Kidney epithelial cell (primary cell): ENCODE results near the gene TRIM45. TPM values are rescaled to one million over a fixed set of nuclear protein-coding genes. Genes with fewer than 3 reads are reported as not detected.

Source experiments
- DNase-seq: peaks from one replicate; pipeline ENCODE4 v3.0.0-alpha.2; 2010; ENCODE audit warnings: low read depth
- H3K27me3 ChIP-seq: 2 replicates; pipeline ENCODE4 v1.6.0; 2011; ENCODE audit warnings: low read length; ENCODE audit not compliant: control insufficient read depth, insufficient read depth
- H3K36me3 ChIP-seq: 2 replicates; pipeline ENCODE4 v1.5.1; 2011; ENCODE audit warnings: low read length; ENCODE audit not compliant: control insufficient read depth, insufficient read depth
- H3K4me3 ChIP-seq: 2 replicates; pipeline ENCODE4 v1.5.1; 2011; ENCODE audit warnings: low read depth, mild to moderate bottlenecking, control low read depth, low read length
- CTCF ChIP-seq: IDR thresholded peaks from 2 replicates; pipeline ENCODE4 v1.5.1; 2011; ENCODE audit warnings: mild to moderate bottlenecking, moderate library complexity, low read length, control low read depth, inconsistent platforms; ENCODE audit not compliant: insufficient read depth, poor library complexity, severe bottlenecking
- total RNA-seq: library from RNA; depleted of rRNA; stranded (reverse); fragments of >200 nt; gene quantifications from 2 replicates; pipeline ENCODE4 v1.2.3, GENCODE V29; 2015

TRIM45 gene
- total RNA-seq, 1 donor from 2014 or later, result 7.4 TPM

DNA sequence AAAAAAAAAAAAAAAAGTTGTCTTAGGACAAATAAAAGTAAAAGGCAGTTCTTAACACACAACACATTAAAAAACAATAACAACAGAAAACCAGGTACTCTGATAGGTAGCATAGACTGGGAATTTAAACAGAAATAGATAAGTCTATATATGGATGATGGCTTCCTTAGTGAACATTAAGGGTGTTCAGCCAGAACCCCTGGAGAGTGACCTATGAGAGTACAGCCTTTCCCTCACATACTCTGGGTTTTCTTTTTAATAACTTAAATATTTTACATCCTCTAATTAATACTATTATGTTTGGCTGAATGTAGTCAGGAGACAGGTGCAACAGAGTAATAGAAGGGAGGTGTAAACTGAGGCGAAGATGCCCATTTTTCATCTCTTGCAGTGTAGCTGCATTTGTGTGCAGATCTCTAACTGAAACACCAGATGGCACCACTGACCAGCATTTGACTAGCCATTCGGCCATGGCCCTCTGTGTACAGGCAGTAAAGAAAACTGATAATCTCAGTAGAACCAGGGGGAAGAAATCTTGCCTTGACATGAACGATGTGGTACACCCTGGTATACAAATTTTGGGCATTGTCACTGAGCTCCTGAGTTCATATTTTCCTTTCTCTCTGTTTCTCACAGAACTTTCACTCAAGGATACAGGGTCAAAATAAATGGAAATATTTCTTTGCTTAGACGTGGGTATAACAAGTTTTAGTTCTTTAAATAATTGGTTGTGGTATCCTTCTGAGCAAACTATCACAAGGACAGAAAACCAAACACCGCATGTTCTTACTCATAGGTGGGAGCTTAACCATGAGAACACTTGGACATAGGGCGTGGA, 53.8 kb downstream of the TRIM45 start:
- peak; percentile 70 for TF ChIP-seq CTCF
- H3K4me3 ChIP-seq, result no peak overlapping the region
- DNase-seq, result no peak
- no peaks in the 10 kb centered on the region for H3K27me3 ChIP-seq
- H3K36me3 ChIP-seq, result no peaks in the 10 kb centered on the region

DNA sequence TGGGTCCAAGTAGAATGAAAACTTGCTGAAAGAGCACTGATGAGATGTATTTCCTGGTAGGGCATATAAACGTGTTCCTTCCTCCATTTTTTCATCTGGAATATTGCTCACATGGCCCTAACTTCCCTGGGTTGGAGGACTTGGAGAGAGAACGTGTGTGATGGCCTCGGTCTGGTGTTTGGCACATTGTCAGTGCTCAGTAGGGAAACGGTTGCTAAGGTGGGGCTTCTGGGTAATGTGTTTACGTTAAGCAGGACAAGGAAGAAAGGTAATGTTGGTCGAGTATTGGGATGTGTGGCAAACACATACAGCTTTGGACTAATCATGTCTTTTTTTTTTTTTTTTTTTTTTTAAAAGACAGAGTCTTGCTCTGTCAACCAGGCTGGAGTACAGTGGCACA, 55.2 kb downstream of the TRIM45 start:
- H3K27me3 ChIP-seq, result no peaks in the 10 kb centered on the region
- DNase-seq, result no peak
- H3K36me3 ChIP-seq, result no peaks in the 10 kb centered on the region
- no peak for TF ChIP-seq CTCF
- H3K4me3 ChIP-seq, result no peak overlapping the region

- no peak overlapping the region for H3K4me3 ChIP-seq
- no peak for TF ChIP-seq CTCF
- no peaks in the 10 kb centered on the region for H3K36me3 ChIP-seq
- DNase-seq, result peak; percentile 25
- no peaks in the 10 kb centered on the region for H3K27me3 ChIP-seq
Measured at GRCh38 chr1:117061986-117062415, 59.5 kb downstream of the TRIM45 start.

Other genes starting within 250 kb of the TRIM45 start
- 90.0 and 91.3 TPM in 2 replicates for gene PTGFRN, start 211.8 kb downstream of the TRIM45 start, total RNA-seq
- gene CD101, start 120.0 kb downstream of the TRIM45 start, total RNA-seq, result 0.08 and 0.75 TPM in 2 replicates
- 7.1 and 14.3 TPM in 2 replicates for gene TTF2, start 61.4 kb downstream of the TRIM45 start, total RNA-seq
- 0.29 and 1.3 TPM in 2 replicates for gene VTCN1, start 89.2 kb upstream of the TRIM45 start, total RNA-seq
- 22.0 and 27.5 TPM in 2 replicates for gene MAN1A2, start 245.7 kb upstream of the TRIM45 start, total RNA-seq